ENCODE data around the gene CYGB.

DNA sequence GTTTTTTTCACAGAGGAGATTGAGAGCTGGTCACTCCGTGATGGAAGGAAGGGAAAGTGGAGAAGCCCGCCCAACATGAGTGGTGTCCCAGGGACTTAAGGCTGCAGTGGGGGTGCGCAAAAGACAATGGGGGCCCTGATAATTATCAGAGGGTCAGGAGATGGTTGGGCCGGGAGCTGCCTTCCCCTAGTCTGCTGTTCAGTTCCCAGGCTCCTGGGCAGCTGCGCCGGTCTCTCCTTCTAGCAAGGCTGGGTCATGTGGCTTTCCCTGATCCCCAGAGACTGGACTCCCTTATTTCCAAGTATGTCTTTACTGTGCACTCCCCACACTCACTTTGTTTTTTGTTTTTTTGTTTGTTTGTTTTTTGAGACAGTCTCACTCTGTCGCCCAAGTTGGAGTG lies 16.2 kb downstream of the CYGB start:
- TF ChIP-seq EZH2 (IDR thresholded peaks at IDR 0.05; ENCODE audit: low read length): no peak
- TF ChIP-seq, protein P1, sequence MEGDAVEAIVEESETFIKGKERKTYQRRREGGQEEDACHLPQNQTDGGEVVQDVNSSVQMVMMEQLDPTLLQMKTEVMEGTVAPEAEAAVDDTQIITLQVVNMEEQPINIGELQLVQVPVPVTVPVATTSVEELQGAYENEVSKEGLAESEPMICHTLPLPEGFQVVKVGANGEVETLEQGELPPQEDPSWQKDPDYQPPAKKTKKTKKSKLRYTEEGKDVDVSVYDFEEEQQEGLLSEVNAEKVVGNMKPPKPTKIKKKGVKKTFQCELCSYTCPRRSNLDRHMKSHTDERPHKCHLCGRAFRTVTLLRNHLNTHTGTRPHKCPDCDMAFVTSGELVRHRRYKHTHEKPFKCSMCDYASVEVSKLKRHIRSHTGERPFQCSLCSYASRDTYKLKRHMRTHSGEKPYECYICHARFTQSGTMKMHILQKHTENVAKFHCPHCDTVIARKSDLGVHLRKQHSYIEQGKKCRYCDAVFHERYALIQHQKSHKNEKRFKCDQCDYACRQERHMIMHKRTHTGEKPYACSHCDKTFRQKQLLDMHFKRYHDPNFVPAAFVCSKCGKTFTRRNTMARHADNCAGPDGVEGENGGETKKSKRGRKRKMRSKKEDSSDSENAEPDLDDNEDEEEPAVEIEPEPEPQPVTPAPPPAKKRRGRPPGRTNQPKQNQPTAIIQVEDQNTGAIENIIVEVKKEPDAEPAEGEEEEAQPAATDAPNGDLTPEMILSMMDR (optimal IDR thresholded peaks at IDR 0.05 in 1 of 3, IDR thresholded peaks at IDR 0.05 in 1 of 3, conservative IDR thresholded peaks at IDR 0.05 in 1 of 3; ENCODE audit: extremely low read depth in 1 of 3, insufficient read depth in 2 of 3, low read length in 3 of 3): no peak
